Activated gamma-delta T cell treated with anti-CD3 and anti-CD28 coated beads, Interleukin-2, amount 50 U/mL, for 16 hours (primary cell): ENCODE measurements around the gene USH2A.

Experiments
- DNase-seq: peaks from one replicate; pipeline ENCODE4 v3.0.0-alpha.2; 2020; ENCODE audit warnings: low read depth

Gene USH2A, protein sequence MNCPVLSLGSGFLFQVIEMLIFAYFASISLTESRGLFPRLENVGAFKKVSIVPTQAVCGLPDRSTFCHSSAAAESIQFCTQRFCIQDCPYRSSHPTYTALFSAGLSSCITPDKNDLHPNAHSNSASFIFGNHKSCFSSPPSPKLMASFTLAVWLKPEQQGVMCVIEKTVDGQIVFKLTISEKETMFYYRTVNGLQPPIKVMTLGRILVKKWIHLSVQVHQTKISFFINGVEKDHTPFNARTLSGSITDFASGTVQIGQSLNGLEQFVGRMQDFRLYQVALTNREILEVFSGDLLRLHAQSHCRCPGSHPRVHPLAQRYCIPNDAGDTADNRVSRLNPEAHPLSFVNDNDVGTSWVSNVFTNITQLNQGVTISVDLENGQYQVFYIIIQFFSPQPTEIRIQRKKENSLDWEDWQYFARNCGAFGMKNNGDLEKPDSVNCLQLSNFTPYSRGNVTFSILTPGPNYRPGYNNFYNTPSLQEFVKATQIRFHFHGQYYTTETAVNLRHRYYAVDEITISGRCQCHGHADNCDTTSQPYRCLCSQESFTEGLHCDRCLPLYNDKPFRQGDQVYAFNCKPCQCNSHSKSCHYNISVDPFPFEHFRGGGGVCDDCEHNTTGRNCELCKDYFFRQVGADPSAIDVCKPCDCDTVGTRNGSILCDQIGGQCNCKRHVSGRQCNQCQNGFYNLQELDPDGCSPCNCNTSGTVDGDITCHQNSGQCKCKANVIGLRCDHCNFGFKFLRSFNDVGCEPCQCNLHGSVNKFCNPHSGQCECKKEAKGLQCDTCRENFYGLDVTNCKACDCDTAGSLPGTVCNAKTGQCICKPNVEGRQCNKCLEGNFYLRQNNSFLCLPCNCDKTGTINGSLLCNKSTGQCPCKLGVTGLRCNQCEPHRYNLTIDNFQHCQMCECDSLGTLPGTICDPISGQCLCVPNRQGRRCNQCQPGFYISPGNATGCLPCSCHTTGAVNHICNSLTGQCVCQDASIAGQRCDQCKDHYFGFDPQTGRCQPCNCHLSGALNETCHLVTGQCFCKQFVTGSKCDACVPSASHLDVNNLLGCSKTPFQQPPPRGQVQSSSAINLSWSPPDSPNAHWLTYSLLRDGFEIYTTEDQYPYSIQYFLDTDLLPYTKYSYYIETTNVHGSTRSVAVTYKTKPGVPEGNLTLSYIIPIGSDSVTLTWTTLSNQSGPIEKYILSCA (N-terminal part only)

DNA sequence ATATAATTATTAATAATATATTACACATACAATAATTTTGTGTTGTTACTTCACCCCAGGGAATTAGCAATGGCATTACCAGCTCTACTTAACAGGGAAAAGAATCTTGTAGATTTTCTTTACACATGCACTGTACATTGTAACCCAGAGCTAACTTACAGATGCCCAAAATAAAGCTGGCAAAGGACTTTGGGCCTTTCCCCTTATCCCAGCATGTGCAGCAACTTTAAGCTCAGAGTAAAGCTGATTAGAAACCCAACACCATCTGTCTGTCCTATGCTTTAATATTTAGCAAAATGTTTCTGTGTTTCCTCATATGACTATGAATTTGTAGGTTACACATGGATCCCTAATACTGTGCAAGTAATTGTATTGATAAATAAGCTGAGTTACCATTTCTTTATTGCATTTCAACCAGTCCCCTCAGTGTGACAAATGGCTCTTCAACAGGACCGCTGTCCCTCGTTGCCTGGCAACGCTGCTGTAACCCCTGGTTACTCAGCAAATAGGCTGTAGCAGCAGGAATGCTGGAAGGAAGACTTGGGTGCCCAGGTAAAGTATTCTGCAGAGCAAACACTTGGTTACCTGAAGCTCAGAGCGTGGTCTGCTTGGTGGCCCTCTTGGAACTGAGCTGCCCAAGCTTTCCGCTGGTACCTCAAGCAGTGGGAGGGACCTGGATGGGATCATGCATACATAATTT, at the start of gene USH2A:
USH2A (minus strand) TSS at position 628 of the 700 bp plus-strand sequence. CDS start 1,112 bp downstream, outside the sequence.
- no peak for DNase-seq

DNA sequence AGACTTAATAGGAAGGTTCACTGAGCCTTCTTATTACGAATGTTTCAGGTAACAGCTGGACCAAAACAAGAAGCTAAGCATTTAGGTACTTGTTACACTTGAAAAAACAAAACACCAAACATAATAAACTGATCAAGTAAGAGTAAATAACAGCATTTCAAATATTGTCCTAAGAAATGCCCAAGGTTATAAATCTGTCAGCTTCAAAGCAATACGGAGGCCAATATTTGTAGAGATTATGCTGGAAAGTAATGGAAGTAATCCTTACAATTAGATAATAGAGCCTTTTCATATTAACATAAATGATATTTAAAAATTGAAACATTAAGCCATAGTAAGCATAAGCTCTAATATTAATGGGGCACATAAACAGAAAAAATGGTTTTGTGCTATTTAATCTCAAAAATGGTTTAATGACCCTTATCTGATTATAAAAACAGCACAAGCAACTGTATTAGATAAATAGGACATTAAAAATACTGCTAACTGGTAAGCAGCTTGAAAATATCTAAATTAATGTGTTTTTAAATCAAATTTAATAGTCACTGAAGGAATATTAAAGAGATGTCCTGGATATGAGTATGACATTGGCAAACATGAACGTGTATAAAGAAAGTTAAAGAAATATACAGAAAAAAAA, 43.0 kb upstream of the USH2A start:
- no peak for DNase-seq

- no peak for DNase-seq
Measured at GRCh38 chr1:216464489-216464888, 41.2 kb upstream of the USH2A start.

DNA sequence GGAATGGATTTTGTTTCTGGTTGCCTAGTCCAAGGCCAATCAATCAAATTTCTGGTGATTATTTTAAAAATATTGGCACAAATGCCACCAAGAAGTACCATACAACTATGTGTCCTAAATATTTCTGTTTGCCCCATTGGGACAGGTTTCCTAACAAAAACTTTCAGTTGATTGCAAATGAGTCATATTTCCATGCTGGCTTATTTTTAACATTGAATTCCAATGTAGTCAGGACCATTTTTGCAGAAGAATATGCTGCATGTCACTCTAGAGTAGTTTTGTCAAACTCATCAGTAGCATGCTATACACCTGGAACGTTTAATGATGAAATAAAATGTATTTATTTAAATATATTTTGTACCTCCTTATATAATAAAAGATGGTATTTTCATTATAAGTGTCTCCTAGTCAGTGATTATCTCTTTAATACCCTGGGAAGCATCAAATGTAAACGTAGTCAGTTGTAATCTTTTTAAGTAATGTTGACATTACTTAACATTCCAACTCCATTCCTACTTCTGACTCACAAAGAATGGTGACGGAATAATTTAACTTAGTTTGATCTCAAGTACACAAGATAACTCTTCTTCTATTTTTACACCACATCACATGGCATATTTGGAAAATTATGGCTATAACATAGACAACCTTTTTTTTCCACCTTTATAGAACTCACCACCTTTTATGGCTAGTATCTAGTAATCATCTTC, 39.0 kb upstream of the USH2A start:
- DNase-seq = no peak

DNA sequence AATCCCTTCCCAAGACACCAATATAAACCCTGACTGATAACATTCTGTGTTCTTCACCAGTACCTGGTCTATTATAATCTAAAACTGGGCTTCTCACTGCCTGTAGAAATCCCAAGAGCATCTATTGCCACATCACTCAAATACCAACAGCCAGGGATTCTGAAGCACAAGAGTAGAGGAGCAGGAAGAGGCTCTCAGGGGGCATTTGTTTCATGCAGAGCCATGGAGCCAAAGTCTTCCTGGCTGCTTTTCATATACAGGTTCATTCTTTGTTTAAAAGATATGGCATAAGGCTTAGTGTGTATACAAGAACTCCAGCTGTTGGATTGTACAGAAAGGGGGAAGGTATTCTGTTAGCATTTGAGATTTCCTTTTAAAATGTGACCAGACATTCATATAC, 38.2 kb upstream of the USH2A start:
- DNase-seq = no peak

GRCh38 chr1:216459651-216460207, 36.5 kb upstream of the USH2A start:
- no peak for DNase-seq

DNA sequence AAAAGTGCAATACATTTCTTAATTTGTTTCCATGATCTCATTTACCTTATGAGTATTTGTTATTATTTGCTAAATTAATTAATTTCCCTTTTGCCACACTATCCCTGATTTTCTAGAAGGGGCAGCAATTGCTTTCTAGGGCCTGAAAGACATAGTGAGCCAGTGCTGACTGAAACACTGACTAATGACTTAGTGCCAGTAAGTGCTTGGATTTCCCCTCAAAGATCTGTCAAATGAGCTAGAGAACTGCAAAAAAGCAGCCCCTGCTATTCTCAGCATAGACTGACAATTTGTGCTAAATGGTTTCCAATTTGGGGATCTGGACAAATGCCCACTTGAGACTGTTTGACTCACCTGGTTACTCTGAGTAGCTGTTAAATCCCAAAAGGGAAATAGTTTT, 35.6 kb upstream of the USH2A start:
- no peak for DNase-seq

GRCh38 chr1:216457356-216457755, 34.1 kb upstream of the USH2A start:
- no peak for DNase-seq

GRCh38 chr1:216456682-216457081, 33.4 kb upstream of the USH2A start:
- no peak for DNase-seq

DNA sequence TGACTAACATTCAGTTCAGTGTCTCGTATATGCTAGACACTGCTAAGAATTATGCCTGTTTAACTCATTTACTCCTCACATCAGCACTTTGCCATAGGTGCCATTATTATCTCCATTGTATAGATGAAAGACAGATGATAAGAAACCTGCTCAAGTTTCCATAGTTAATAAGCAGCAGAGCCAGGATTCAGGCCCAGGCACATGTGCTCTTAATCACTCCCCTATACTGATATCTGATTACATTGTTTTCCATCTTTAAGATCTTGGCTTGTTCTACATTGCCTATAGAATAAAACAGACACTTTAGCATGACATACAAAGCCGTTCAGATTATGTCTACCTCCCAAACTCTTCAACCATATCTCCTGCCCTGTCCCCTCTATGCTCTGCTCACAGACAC, 30.5 kb upstream of the USH2A start:
- DNase-seq = no peak

- DNase-seq = no peak
Measured at GRCh38 chr1:216450227-216450626, 27.0 kb upstream of the USH2A start.

DNA sequence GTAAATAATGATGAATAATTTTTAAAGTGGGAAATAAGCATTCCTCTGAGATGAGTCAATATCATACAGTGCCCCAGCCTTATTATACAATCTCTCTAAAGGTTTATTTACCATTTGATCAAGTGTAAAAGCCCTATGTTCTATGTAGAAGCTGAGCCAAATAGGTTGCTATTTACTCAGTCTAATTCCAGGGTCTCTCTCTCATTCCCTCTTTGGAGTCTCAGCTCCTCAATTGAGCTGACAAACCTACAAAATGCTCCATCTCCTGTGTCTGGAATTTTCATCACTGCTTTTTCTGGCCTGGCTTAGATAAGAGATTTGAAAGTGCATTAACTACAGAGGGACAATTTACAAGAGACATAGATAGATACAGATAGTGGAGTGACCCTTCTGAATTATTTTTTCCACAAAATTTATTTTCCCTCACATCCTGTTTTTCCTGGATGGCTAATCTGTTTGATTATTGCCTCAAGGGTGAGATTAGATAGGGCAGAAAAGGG, 24.8 kb upstream of the USH2A start:
- DNase-seq = no peak

- DNase-seq = no peak
Measured at GRCh38 chr1:216437603-216438002, 14.4 kb upstream of the USH2A start.

DNA sequence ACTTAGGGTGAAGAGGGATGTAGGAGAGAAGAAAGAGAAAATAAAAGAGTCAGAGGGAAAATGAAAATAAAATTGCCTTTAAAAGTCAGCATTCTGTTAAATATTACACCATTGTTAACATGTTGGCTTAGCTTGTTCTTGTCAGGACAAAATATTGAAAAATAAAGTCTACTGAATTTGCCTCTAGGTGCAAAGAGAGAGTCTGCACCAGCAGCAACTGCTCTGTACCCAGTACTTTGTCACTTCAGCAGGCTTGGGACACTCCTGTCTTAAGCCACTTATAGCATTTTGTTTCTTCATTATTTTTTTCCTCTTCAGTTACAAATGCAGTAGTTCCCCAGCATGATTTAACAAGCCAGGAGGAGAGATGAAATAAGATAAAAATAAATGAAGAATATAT, 11.0 kb upstream of the USH2A start:
- DNase-seq = no peak

- DNase-seq = no peak
Measured at GRCh38 chr1:216433175-216433574, 9.9 kb upstream of the USH2A start.

- no peak for DNase-seq
Measured at GRCh38 chr1:216430744-216431143, 7.5 kb upstream of the USH2A start.

DNA sequence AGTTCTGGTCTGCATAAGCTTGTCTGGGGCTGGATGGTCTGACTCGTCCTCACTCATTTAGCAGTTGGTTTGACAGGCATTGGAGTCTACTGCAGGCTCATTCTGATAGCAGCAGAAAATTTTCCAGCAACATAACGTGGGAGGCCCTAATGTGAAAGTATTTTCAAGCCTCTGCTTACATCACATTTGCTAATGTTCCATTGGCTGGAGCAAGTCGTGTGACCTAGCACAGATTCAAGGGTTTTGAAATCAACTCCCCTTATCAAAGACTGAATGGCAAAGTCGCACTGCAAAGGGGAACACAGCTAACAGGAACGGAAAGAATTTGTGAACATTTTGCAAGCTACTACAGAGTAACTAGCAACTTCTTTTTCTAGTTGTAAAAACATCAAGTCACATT, 2.3 kb upstream of the USH2A start:
- no peak for DNase-seq

- no peak for DNase-seq
Measured at GRCh38 chr1:216420746-216421145, 2.5 kb downstream of the USH2A start.

- DNase-seq = no peak
Measured at GRCh38 chr1:216420263-216420662, 3.0 kb downstream of the USH2A start.

- no peak for DNase-seq
Measured at GRCh38 chr1:216416488-216416887, 6.8 kb downstream of the USH2A start.
